HG03108 (cell line): Measurements from ENCODE around the gene MARVELD3.

Experiments used
- ATAC-seq: cut with Tn5 transposase; IDR thresholded peaks from one replicate; pipeline ENCODE4 v1.9.1; 2021; ENCODE audit warnings: moderate library complexity; ENCODE audit not compliant: unreplicated experiment

Gene MARVELD3

DNA sequence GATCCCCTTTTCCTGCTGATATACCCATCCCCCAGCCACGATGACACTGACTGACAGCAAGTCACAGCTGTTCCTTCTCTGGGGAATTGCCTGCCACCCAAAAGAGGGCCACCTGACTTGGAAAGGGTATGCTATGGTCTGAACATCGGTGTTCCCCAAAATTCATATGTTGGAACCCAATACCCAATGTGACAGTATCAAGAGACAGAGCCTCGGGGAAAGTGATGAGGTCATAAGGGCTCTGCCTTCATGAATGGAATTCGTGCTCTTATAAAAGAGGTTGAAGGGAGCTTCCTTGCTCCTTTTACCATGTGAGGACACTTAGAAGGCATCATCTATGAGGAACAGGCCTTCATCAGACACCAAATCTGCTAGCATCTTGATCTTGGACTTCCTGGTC, 7.6 kb upstream of the MARVELD3 start:
- no peak for ATAC-seq

DNA sequence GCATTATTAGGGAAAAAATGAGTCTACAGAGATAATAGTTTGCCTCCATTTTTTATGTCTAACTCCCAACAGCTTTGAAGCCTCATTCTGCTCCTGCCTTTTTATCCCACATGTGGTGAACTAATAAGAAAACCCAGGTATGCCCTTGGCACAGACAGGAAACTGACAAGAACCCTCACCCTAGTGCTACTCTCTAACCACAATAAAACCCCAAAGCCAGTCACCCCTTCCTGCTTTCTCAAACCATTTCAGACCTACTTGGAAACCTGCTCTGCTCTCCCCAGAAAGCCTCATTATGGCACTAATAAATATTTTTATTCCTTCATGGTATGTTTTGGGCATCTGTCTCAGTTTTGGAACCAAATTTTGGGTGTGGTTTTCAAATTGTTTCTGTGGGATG, 3.9 kb upstream of the MARVELD3 start:
- ATAC-seq: no peak

DNA sequence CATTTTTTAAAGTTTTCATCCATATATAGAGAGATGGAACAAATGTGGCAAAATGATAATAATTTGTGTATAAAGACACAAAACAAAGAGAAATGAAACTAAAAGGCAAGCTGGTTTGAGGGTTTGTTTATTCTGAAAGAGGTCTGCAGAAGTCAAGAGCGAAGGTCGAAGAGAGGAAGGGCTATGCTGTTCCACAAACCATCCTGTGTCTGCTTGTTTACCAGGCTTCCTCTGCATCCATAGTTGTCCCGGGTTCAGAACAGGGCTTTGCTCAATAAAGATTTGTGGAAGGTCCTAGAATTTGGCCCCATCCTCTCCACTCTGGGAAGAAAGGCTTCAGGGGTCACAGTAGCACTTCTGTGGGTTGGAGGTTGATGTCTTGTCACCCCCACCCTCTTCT, 2.4 kb upstream of the MARVELD3 start:
- peak; percentile 57 for ATAC-seq

DNA sequence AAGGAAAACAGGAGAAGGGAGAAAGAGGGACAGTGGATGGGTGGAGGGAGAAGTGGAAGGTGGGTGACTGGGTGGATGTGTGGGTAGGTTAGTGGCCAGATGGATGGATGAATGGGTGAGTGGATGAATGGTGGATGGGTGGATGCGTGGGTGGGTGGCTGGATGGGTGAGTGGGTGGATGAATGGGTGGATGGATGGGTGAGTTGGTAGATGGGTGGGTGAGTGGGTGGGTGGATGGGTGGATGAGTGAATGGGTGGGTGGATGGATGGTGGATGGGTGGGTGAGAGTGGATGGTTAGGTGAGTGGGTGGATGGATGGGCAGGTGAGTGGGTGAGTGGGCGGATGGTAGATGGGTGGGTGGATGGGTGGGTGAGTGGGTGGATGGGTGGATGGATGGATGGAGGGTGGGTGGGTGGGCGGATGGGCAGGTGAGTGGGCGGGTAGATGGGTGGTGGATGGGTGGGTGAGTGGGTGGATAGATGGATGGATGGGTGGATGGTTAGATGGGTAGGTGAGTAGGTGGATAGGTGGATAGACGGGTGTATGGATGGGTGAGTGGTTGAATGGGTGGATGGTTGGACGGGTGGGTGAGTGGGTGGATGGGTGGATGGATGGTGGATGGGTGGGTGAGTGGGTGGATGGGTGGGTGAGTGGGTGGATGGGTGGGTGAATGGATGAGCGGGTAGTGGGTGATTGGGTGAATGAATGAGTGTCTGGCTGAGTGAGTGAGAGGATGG, 702 bp upstream of the MARVELD3 start:
- no peak for ATAC-seq

DNA sequence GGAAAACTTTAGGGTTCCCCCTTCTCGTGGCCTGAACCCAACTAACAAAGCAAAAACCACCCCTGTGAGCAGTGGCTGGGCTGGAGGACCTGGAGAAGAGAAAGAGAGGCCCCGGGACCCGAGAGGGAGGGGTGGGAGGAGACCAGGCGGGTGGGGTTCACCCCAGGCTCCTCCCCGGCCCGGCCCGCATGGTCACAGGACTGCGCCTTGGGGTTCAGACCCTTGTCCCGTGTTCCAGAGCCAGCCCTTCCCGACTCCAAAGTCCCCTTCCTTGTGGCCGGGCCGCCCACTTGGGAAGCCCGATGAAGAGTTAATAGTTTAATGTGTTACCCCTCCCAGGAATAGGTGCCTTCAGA, 852 bp downstream of the MARVELD3 start:
- ATAC-seq: no peak

DNA sequence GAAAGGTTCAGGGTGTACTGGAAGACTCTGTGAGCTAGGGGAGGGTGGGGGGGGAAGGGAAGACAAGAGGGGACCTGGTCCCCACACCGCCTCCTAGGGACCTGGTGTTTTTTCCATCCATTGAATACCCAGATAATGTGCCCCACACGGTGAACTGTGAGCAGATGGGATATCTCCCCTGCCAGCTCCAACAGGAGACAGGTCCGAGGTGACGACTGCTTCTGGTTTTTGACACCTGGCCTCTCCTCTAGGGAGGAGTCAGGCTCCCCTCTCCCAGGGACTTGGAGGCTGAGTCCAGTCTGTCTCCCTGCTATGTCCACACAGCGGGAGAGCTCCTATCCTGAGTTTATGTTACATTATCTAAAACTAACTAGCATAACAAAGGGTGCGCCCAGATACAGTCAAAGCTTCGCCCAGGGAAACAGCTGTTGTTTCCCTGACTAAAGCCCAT, 1.8 kb downstream of the MARVELD3 start:
- ATAC-seq: no peak

DNA sequence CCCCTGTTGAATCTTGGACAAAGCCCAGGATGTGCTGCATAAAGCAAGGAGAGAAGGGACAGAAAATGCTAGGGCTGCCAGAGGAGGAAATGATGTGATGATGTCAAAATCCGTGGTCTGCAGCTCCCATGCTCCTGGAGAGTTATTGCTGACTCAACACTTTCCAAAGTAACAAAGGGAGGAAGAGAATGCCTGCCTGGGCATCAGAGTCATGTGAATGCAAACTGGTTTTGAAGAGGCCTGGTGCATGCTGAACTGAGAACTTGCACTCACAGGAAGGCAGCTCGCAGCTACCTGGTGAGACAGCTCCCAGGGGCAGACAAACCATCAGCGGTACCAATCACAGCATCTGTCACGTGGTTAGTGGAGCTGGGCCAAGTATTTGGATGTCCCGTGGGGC, 2.8 kb downstream of the MARVELD3 start:
- no peak for ATAC-seq

DNA sequence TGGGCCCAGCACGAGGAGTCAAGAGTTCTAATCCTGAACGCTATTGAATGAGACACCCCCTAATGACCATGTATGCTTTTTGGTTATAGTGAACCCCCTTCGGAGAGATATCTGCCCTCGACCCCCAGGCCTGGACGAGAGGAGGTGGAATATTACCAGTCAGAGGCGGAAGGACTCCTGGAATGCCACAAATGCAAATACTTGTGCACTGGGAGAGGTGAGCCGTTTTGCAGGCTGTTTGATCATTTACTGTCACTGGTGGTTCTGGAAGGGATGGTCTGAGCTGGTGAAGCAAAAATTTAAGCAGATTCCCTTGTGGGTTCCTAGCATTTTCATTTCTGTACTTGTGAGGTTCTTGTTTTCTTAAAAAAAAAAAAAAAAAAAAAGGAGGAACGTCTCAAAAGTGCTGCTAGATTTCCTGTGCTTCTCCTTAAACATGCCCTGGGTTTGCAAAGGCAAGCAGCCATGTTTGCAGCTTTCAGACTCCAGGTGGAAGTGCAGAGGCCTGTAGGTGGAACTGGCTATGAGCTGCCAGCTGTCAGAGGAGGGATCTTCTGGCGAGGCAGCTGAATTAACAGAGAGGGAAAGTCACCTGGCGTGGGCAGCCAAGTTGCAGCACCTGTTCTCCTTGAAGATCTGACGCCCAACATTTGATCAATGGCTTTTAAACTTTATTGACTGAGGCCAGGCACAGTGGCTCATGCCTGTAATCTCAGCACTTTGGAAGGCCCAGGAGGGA, 3.5 kb downstream of the MARVELD3 start:
- no peak for ATAC-seq

DNA sequence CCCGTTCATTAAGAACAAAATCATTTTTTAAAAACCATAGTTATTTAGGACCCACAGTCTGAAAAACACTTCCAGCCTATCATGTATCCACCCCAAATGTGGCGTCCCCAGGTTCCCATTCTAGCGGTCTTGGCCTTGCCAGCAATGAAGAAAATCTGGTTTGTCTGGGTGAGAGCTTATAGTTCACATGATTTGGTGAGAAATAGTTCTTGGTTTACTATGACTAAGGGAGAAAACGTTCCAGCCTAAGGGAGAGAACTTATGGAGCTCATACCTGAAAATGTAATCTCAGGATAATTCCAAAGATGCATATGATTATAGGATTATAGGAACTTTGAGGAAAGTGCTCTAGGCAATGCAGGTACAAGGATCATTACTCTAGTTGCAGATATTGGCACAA, 4.8 kb downstream of the MARVELD3 start:
- ATAC-seq: no peak

DNA sequence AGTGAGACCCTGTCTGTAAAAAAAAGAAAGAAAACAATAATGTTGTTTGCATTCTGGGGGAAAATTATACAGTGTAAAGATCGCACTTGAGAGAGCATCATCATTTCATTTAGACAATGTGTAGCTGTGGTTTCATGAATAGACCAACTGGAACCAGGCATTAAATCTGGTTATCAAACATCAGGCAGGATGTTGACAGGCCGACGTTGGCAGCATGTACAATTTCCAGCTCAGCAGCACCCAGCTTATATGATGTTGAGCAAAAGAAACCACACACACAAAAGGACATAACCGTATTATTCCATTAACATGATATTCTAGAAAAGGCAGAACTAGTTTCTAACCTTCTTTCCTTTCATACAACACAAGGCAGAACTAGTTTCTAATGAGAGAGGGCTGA, 5.8 kb downstream of the MARVELD3 start:
- ATAC-seq: no peak

DNA sequence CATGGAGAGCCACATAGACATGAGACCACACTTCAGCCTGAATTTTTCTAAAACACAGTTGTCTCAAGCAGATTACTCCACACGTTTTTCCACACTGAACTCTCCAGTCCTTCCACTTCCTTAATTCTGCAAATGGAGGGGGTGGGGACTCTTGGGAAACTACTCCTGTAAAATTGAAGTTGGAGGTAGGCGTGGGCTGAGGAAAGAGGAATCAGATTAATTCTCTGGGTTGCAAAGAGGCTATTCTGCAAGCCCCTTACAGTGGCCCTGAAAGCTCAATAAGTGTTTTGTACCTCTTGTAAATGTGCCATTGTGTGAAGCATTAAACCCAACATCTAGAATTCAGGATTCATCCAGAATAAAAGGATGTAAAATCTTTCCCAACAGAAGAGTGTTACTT, 9.6 kb downstream of the MARVELD3 start:
- no peak for ATAC-seq

DNA sequence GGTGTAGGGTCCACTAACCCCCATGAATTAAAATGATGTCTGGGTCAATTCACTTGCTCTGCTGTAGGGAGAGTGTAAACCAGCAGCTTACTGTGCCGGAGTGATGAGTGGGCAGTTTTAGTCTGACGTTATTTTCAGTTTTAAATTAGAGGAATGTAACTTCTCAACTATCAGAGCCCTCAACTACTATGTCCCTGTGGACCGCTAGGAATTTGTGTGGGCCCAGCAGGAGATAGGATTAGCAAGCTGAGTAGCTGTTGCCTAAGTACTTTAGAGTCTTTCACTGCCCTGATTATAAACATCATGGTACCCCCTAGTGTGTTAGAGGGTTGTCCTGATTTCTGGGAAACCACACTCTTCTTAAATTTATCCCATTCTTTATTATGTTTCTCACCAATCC, 11.4 kb downstream of the MARVELD3 start:
- no peak for ATAC-seq

DNA sequence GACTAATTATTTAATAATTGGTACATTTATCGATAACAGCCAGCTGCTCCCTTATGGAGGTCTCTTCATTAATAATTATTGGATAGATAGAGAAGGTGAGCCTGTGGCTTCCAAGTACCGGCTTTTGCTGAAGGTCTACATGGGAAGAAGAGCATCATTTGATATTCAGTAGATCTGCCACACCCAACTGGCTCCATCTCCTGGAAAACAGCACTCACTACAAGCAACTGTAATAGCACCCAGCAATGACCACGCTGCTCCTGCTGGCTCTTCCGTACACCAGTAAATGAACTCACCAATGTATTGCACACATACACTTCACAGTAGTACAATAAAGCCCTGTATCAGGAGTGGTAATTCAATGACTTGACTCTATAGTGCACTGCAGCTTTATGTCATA, 19.5 kb downstream of the MARVELD3 start:
- ATAC-seq: no peak

DNA sequence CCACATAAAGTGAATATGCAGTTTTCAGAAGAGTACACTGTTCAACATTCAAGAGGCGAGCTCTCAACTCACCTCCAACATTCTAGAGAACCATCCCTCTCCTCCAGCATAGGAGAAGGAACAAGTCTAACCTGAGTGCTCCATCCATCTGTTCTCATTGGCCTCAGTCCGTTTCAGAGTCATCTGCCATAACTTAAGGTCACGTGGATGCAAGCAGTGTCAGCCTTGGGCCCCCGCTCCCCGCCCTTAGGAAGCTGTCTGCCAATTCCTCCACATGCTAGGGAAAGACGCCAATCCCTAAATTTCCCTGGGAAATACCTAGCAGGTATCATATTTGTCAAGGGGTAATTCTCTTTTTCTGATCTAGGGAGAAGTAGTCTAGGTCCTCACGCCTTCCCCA, 21.4 kb downstream of the MARVELD3 start:
- ATAC-seq: no peak

DNA sequence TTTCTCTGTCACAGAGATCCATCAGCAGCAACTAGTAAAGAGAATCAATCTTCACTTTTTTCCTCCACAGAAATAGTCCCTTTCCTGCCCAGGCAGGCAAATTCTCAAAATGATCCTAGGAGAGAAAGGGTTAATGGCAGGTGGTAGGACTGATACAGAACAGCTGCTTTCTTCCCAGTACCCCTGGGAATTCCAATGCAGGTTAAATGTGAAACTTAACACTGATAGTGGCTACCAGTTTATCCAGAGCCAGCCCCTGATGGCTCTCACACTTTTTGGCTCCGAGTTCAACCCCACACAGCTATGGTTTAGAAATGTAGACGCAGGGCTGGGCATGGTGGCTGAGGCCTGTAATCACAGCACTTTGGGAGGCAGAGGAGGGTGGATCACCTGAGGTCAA, 22.2 kb downstream of the MARVELD3 start:
- no peak for ATAC-seq

DNA sequence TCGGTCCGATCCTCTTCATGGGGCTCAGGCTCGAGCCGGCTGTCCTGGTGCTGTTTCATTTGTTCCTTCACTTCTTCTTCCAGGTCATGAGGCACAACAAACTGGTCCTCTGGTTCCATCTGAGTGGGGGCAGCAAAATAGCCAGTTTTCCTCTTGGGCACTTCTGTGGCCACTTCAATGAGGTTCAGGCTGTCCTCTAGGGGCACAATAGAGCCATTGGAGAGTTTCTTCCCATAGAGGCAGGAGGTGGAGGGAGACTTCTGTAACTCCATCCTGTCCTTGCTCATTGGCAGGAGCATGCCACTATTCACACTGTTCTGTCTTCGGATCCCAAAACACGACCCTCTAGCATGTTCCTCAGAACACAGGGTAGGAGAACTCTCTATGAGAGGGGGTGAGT, 22.9 kb downstream of the MARVELD3 start:
- no peak for ATAC-seq

DNA sequence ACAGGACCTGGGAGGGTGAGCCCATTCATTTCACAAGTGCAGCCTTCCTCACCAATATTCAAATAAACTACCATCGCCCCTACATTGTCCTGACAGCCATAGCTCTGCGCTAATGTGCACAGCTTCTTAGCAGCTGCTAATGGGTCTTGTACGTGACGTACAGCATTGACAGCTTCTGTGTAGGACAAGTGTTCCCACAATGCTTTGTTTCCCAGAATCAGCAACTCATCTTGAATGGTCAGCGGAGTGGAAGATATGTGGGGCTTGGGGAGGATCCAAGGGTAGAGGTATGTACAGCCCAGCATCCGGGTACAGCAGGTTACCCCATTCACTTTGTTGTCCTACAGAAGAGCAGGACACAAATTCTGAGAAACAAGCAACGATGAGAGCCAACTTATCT, 23.7 kb downstream of the MARVELD3 start:
- no peak for ATAC-seq

DNA sequence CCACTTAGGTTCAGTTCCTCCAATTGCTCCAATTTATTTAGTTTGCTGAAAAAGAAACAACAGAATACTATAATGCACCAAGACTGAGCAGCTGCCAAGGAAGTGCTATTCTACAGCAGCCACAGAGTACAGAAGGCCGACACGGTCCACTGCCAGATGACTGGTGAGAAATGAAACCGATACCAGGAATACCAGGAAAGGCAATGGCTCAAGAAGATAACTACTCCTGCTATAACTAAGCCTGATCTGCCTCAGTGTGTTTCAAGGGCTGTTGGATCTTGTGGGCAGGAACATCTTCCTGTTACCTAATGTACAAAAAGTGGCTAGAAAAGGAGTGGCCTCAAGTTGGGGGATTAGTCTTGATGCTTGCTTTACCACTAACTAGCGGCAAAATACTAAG, 32.8 kb downstream of the MARVELD3 start:
- ATAC-seq: no peak

DNA sequence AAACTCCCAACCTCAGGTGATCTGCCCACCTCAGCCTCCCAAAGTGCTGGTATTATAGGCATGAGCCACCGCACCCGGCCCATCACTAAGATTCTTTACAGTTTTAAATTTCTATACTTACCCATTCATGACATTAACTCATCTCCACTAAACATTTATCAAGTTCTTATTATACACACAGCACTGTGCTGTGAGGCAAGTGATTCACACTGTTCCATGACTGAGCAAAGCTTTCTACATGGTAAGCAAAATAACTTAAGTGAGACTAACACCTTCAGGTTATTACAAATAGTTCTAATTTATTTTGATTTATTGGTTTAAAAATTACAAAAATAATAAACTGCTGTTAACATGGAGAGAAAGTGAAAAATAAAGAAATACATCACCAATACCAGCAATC, 33.5 kb downstream of the MARVELD3 start:
- ATAC-seq: no peak

DNA sequence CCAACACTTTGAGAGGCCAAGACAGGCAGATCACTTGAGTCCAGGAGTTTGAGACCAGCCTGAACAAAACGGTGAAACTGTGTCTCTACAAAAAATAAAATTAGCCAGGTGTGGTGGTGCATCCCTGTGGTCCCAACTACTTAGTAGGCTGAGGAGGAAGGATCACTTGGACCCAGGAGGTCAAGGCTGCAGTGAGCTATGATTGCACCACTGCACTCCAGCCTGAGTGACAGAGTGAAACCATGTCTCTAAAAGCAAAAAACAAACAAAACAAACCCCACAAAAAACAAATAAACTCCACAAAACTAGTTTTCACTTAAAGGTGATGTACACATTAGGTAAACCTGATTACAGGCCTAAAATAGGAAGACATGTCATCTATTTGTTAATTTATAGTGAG, 40.3 kb downstream of the MARVELD3 start:
- no peak for ATAC-seq

DNA sequence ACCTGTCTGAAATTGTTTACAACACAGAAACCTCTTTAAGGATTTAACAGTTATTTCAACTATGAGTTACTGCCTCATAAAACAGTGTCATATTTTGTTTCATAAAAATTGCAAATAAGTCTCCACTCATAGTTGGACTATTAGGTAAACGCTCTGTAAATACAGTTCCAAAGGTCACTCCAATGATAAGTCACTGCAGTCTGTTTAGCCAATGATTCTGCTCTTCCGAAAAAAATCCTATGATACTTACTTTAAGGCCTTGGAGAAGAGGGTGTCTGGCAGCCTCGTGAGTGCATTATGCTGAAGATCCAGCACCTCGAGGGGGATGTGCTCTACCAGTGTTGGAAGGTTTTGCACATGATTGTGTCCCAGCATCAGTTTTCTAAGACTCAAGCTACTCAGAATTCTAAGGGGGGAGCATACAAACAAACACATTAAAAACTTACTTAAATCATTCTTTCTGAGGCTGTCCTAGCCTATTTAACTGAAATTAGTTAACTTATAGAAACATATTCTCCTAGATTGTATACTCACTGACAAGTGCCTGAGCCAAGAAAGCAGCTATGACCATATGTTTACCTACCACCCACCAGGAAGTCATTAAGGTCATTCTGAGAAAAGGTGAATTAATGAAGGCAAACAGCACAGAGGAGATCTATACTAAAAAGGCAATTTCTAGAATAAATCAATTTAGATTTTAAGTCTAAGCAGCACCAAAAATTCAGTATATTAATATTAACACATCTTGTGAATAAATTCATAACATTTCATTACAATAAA, 41.1 kb downstream of the MARVELD3 start:
- ATAC-seq: no peak

DNA sequence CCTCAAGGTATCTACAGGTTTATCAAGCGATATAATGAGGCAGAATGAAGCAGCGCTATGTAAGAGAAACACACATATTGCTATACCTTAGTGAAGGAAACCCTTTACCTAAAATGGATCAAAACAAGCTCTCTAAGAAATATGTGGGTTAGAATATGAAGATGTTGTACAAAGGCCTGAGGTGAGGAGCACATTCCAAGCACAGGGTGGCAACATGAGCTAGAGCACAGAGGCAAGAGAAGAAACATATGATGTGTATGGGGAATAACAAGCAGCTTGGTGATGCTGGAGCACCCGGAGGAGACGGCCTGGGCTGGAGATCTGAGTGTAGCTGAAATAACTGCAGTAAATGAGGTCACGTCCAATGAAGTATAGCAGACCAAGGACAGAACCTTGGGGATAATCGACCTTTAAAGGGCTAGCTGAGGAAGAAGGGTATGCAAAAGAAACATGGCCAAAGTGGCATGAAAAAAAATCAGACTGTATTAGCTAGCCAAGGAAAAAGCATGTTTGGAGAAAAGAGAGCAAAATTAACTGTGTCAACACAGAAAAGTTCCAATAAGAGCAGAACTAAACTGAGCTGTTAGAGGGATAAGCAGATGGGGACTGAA, 44.0 kb downstream of the MARVELD3 start:
- ATAC-seq: no peak
